OCI-LY1 (cell line): ENCODE measurements around the gene CCL17.

Experiments used
- H2AFZ ChIP-seq: fragments of 200-600 bp; sonication (generic), shearing (Covaris generic); 2 replicates; pipeline ENCODE4 v1.6.0; 2014; ENCODE audit warnings: antibody characterized with exemption, mild to moderate bottlenecking, low read length
- H3F3A ChIP-seq: fragments of 200-600 bp; sonication (generic), shearing (Covaris generic); 2 replicates; pipeline ENCODE4 v1.6.0; 2014; ENCODE audit warnings: mild to moderate bottlenecking, antibody characterized with exemption, low read length, moderate library complexity; ENCODE audit not compliant: insufficient read depth
- H3K27ac ChIP-seq: fragments of 200-600 bp; sonication (generic); 2 replicates; pipeline ENCODE4 v1.5.1; 2014; ENCODE audit warnings: low read length, mixed run types, mild to moderate bottlenecking, low read depth; ENCODE audit not compliant: poor library complexity, severe bottlenecking
- H3K27me3 ChIP-seq: fragments of 200-600 bp; sonication (generic); 2 replicates; pipeline ENCODE4 v1.6.0; 2014; ENCODE audit warnings: antibody characterized with exemption, mild to moderate bottlenecking, low read length, moderate library complexity; ENCODE audit not compliant: insufficient read depth
- H3K36me3 ChIP-seq: fragments of 200-600 bp; sonication (generic); 2 replicates; pipeline ENCODE4 v1.6.1; 2014; ENCODE audit warnings: mild to moderate bottlenecking, antibody characterized with exemption, low read length, moderate library complexity, mixed read lengths; ENCODE audit not compliant: insufficient read depth
- H3K4me1 ChIP-seq: fragments of 200-600 bp; sonication (generic); 2 replicates; pipeline ENCODE4 v1.5.1; 2014; ENCODE audit warnings: mild to moderate bottlenecking, low read length, moderate library complexity; ENCODE audit not compliant: insufficient read depth, severe bottlenecking
- H3K4me2 ChIP-seq: fragments of 200-600 bp; sonication (generic), shearing (Covaris generic); 2 replicates; pipeline ENCODE4 v1.6.1; 2014; ENCODE audit warnings: low read length
- H3K4me3 ChIP-seq: fragments of 200-600 bp; sonication (generic); 2 replicates; pipeline ENCODE4 v1.5.1; 2014; ENCODE audit warnings: low read length, low read depth, mild to moderate bottlenecking, mixed read lengths; ENCODE audit not compliant: poor library complexity, severe bottlenecking
- H3K79me2 ChIP-seq: fragments of 200-600 bp; shearing (Covaris generic); 2 replicates; pipeline ENCODE4 v1.6.1; 2016; ENCODE audit warnings: mixed run types, low read length, mixed read lengths; ENCODE audit not compliant: insufficient read depth
- H3K9ac ChIP-seq: fragments of 200-600 bp; sonication (generic), shearing (Covaris generic); 2 replicates; pipeline ENCODE4 v1.6.1; 2014; ENCODE audit warnings: mild to moderate bottlenecking, low read length, mixed read lengths
- H3K9me2 ChIP-seq: fragments of 200-600 bp; sonication (generic), shearing (Covaris generic); 2 replicates; pipeline ENCODE4 v1.6.1; 2014; ENCODE audit warnings: low read depth, mild to moderate bottlenecking, low read length, mixed read lengths
- H3K9me3 ChIP-seq: fragments of 200-600 bp; shearing (Covaris generic); 2 replicates; pipeline ENCODE4 v1.6.1; 2014; ENCODE audit warnings: low read length, mixed read lengths
- H4K20me1 ChIP-seq: fragments of 200-600 bp; sonication (generic), shearing (Covaris generic); 2 replicates; pipeline ENCODE4 v1.6.0; 2016; ENCODE audit warnings: mild to moderate bottlenecking, low read length; ENCODE audit not compliant: insufficient read depth
- EZH2 ChIP-seq: fragments of 200-600 bp; sonication (generic), shearing (Covaris generic); IDR thresholded peaks from 2 replicates; pipeline ENCODE4 v1.8.0; 2017; ENCODE audit warnings: borderline replicate concordance, mixed run types, mild to moderate bottlenecking, antibody characterized with exemption, low read length, moderate library complexity, mixed read lengths
- TF ChIP-seq, protein P1 (sequence below): fragments of 200-600 bp; sonication (generic), shearing (Covaris generic); IDR thresholded peaks from 2 replicates; pipeline ENCODE4 v1.5.1; 2017; ENCODE audit warnings: mild to moderate bottlenecking, antibody characterized with exemption, low read length, moderate library complexity, mixed read lengths

The CCL17 gene

DNA sequence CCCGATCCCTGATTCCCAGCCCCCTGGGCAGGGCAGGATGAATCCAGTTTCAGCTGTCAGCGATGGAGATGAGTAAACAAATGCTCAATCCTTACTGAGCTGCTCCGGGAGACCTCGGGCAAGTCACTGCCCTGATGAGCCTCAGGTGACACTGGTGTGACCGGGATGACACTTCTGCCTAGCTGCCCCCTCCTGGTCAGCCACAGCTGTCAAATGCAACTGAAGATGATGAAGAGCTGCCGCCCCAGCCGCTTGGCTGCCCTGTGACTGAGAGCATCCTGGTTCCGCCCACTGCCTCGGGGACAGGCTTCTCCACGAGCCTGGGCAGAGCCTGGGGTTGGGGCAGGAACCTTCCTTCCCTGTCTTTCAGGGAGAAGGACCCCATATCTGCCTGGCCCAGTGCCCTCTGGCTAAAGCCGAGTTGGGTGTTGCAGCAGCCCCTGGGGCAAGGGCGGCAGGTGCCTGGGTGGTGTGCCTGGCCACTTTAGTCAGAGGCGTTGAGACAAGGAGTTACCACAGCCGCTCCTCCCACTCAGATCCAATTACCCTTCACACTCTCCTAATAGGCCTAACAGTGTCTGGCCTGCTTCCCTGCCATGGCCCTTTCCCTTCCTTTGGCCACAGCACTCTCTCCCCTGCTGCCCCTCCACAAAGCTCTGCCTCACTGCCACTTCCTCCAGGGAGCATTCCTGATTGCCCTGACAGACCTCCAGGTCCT is 5.5 kb downstream of the CCL17 start:
- Histone ChIP-seq H2AFZ (no peak overlapping the region), H3K4me2 (no peak overlapping the region)

GRCh38 chr16:57411362-57411976 is 6.9 kb downstream of the CCL17 start:
- no peak overlapping the region for H3K4me3 ChIP-seq
- H3K9me2 ChIP-seq = no peaks in the 10 kb centered on the region
- no peak overlapping the region for H3K9ac ChIP-seq
- peaks cover 2% of the 10 kb centered on the region for H3K4me1 ChIP-seq
- H4K20me1 ChIP-seq = no peaks in the 10 kb centered on the region
- TF ChIP-seq, protein P1, sequence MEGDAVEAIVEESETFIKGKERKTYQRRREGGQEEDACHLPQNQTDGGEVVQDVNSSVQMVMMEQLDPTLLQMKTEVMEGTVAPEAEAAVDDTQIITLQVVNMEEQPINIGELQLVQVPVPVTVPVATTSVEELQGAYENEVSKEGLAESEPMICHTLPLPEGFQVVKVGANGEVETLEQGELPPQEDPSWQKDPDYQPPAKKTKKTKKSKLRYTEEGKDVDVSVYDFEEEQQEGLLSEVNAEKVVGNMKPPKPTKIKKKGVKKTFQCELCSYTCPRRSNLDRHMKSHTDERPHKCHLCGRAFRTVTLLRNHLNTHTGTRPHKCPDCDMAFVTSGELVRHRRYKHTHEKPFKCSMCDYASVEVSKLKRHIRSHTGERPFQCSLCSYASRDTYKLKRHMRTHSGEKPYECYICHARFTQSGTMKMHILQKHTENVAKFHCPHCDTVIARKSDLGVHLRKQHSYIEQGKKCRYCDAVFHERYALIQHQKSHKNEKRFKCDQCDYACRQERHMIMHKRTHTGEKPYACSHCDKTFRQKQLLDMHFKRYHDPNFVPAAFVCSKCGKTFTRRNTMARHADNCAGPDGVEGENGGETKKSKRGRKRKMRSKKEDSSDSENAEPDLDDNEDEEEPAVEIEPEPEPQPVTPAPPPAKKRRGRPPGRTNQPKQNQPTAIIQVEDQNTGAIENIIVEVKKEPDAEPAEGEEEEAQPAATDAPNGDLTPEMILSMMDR = no peak
- no peak for TF ChIP-seq EZH2
- H3K27ac ChIP-seq = no peak overlapping the region
- no peaks in the 10 kb centered on the region for H3F3A ChIP-seq
- no peaks in the 10 kb centered on the region for H3K79me2 ChIP-seq
- no peak overlapping the region for H3K4me2 ChIP-seq
- H3K27me3 ChIP-seq = peaks cover 10% of the 10 kb centered on the region; the same call in 1 of the 2 replicates
- no peaks in the 10 kb centered on the region for H3K36me3 ChIP-seq
- no peaks in the 10 kb centered on the region for H3K9me3 ChIP-seq
- no peak overlapping the region for H2AFZ ChIP-seq

More for the DNA sequence above, 5.5 kb downstream of the CCL17 start:
- no peaks in the 10 kb centered on the region for H3K36me3 ChIP-seq
- no peaks in the 10 kb centered on the region for H3K79me2 ChIP-seq
- H3F3A ChIP-seq = no peaks in the 10 kb centered on the region
- H3K4me1 ChIP-seq = no peaks in the 10 kb centered on the region
- no peak overlapping the region for H3K9ac ChIP-seq
- TF ChIP-seq, protein P1 = no peak
- TF ChIP-seq EZH2 = no peak
- H3K9me3 ChIP-seq = no peaks in the 10 kb centered on the region
- H3K4me3 ChIP-seq = no peak overlapping the region
- no peaks in the 10 kb centered on the region for H4K20me1 ChIP-seq
- H3K9me2 ChIP-seq = no peaks in the 10 kb centered on the region
- no peak overlapping the region for H3K27ac ChIP-seq
- H3K27me3 ChIP-seq = peaks cover 10% of the 10 kb centered on the region; the same call in 1 of the 2 replicates

- Histone ChIP-seq H3K4me3 (no peak overlapping the region), H3K36me3 (no peaks in the 10 kb centered on the region), H3K4me2 (no peak overlapping the region), H3K27me3 (peaks cover 10% of the 10 kb centered on the region; the same call in 1 of the 2 replicates), H4K20me1 (no peaks in the 10 kb centered on the region), H3K9me2 (no peaks in the 10 kb centered on the region), H3K27ac (no peak overlapping the region), H3K9ac (no peak overlapping the region), H2AFZ (no peak overlapping the region), H3K4me1 (peaks cover 8% of the 10 kb centered on the region), H3K9me3 (no peaks in the 10 kb centered on the region), H3F3A (no peaks in the 10 kb centered on the region), H3K79me2 (no peaks in the 10 kb centered on the region)
- no peak for TF ChIP-seq EZH2
- TF ChIP-seq, protein P1 = no peak
Measured at GRCh38 chr16:57412584-57412983, 8.0 kb downstream of the CCL17 start.
